IPS-18c (cell line): ENCODE results near the gene PLEKHA8.

Experiments
- H3K4me3 ChIP-seq: 2 replicates; pipeline ENCODE4 v1.7.0; 2013; ENCODE audit warnings: low read depth, mild to moderate bottlenecking, low read length, moderate library complexity; ENCODE audit not compliant: insufficient read depth
- H3K9me3 ChIP-seq: one replicate; pipeline ENCODE4 v1.6.1; 2013; ENCODE audit warnings: mild to moderate bottlenecking, low read length, moderate library complexity; ENCODE audit not compliant: control insufficient read depth, insufficient read depth

PLEKHA8 gene

DNA sequence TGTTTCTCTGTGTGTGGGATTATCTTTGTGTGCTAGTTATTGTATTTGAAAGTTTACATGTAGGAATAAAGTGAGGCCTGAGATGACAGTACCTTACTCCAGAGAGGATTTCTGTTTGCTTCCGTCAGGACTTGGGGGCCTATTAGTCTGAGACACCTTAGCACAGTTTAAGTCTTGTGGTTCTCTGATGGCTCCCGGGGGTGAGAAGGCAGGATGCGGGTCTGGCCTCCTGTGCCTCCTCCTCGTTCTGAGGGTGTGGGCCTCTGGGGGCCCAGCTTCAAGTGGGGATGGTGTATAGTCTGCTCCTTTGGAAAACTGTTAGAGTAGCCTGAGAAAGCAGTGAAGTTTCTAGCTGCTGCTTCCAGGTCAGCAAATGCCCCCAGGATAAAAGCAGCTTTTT lies 119.0 kb downstream of the PLEKHA8 start:
- Histone ChIP-seq H3K4me3 (no peak overlapping the region), H3K9me3 (no peaks in the 10 kb centered on the region)

DNA sequence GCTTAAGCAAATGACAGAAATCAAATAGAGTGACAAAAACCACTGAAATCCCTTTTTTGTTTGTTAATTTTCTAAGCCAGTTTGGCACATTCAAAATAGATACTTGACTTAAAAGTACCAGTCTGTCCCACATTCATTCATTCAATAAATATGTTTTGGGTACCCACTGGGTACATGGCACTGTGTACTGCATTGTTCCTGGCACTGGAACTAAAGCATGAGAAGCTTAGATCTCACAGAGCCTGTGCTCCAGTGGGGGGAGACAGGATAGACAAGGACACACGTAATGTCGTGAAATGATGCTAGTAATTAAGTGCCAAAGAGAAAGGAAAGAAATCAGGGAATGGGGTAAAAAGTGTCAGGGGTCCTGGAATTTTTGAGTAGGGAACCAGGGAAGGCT lies 119.6 kb downstream of the PLEKHA8 start:
- Histone ChIP-seq H3K9me3 (no peaks in the 10 kb centered on the region), H3K4me3 (no peak overlapping the region)

DNA sequence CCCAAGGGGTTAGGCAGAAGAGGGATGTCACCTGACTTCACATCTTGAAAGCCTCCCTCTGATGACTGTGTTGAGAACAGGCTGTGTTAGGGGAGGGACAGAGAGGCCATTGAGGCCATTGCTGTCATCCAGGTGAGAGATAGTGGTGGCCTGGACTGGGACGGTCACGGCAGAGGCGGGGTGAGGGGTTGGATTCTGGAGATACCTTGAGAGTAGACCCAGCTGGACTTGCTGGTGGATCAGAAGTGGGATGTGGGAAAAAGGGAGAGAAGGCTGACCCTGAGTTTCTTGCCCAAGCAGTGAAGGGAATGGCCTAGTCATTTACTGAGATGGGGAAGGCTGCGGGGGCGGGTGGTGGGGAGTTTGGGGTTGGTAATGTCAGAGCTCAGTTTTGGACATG lies 120.2 kb downstream of the PLEKHA8 start:
- no peaks in the 10 kb centered on the region for H3K9me3 ChIP-seq
- no peak overlapping the region for H3K4me3 ChIP-seq

DNA sequence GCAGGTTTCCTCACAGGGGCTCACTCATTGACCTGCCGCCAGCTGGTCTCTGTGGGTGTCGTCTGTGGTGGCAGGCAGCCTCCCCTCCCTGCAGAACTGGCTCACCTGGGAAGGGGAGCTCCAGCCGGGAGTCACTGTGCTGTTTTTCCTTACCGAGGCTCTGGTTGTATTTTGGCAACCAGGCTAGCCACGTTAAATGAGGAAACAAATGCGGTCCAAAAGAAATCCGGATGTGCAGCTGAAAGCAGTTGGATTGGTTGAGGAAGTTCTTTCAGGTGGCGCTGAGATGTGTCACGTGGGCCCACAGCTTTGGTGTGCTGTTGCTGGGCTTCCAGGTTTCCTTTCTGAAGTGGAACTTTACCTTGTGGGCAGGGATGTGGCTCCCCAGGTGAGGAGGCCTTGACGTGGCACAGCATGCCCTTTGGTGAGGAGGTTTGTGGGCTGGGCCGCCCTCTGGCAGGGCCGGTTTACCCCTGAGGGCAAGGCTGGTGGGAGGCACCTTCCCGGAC lies 120.8 kb downstream of the PLEKHA8 start:
- no peaks in the 10 kb centered on the region for H3K9me3 ChIP-seq
- no peak overlapping the region for H3K4me3 ChIP-seq

DNA sequence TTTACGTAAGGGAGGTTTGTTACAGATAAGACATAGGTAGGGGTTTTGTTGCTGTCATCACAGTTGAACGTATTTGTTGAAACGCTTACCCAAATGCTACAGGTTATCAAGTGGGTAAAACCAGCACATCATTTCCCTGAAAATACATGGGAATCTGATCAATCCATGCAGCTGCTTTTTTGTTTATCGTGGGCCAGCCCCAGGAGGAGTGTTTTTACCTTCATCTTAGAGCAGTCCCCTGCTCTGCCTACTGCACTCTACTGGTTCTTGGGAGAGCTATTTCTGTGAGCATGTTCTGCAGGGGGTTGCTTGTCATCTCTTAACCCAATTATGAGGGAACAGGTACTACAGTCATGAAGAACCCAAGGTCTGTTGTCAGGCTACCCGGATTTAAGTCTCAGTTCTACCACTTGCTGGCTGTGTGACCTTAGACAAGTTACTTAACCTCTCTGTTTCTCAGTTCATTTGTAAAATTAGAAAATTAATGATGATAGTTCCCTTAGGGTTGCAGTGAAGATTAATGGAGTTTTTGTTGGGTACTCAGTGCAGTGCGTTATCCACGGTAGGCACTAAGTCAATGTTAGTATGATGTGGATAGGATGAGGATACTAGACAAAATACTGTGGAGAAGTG lies 121.5 kb downstream of the PLEKHA8 start:
- Histone ChIP-seq H3K4me3 (no peak overlapping the region), H3K9me3 (no peaks in the 10 kb centered on the region)

DNA sequence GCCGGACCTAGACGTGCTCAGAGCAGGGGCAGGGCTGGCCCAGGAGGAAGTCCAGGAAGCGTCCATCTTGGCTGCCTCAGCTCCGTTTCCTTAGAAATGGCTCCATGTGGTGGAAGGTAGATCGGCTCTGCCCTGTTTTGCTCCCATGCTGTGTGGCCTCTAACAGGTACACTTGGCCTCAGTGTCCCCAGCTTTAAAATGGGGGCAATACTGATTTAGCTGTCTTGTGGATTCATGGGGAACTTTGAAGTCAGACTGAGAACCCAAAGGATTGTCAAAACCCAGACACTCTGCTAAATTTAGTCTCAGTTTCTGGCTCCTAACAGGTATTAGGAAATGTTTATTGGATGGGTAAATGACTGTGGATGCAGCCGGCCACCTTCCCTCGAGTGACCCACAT lies 122.5 kb downstream of the PLEKHA8 start:
- no peaks in the 10 kb centered on the region for H3K9me3 ChIP-seq
- H3K4me3 ChIP-seq, result no peak overlapping the region

DNA sequence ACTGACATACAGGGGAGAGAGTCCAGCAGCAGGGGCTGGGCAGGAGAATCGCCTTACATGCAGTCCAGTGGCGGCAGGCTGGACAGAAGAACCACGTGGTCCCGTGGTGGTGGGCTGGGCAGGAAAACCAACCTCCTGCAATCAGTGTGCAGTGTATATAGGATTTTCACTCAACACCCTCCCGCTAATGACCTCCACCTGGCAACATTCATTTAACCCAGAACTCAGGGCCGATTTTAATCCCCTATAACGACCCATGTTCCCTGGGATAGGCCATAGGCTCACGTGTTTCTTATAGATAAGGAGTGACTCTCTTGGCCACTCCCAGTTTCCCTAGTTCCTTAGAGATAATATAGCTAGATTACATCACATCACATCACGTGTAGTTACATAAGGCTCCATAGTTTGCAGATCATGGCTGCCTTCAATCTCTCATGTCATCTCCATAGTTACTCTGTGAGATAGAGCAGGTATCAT lies 125.9 kb downstream of the PLEKHA8 start:
- no peak overlapping the region for H3K4me3 ChIP-seq
- no peaks in the 10 kb centered on the region for H3K9me3 ChIP-seq

DNA sequence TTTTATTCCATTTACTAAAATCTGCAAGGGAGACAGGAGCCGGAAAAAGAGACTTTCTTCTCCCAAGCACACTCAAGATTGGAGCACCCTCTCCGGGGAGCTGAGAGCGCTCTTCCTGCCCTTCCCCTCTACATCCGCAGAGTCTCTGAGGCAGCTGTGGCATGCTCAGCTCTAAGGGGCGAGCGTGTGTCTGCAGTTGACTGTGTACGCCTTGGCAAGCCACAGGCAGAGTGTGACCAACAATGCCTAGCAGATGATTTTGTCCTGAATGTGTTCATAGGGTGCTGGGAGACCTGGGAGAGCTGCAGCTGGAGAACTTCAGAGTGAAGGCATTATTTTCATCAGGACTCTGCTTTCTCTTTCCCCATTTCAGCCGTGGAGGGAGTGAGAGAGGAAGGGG lies 127.3 kb downstream of the PLEKHA8 start:
- no peak overlapping the region for H3K4me3 ChIP-seq
- H3K9me3 ChIP-seq, result no peaks in the 10 kb centered on the region

DNA sequence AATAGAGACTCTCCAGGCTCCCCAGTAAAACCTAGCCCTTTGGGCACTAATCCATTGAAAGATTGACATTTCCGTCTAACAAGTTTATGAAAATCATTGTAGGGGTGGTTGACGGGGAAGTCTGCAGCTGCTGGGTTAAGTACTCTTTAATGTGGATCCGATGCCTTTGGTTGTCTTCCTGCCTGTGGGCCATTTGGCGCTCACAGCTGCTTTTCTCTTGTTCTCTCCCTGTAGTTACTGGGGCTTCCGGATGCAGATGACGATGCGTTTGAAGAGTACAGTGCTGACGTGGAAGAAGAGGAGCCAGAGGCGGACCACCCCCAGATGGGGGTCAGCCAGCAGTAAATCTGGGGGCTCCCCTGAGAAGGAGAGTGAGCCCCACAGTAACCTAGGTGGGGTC lies 129.0 kb downstream of the PLEKHA8 start:
- Histone ChIP-seq H3K9me3 (no peaks in the 10 kb centered on the region), H3K4me3 (no peak overlapping the region)

DNA sequence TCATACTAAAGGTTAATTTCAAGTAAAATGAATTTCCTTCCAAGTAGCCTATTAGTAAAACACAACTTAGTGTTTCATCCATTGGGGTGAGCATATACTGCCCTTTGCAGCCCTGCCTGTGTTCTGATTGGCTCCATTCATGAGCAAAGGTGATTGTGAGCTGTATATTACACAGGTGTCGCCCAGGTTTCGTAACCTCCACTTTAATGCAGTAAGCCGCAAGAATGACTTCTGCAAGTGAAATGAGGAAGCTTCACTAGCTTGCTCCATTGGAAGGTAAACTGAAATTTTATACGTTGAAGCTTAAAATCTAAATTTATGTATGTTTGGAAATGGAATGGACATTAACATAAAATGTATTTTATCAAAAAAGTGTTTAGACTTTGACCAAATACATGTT lies 131.0 kb downstream of the PLEKHA8 start:
- H3K4me3 ChIP-seq, result no peak overlapping the region

DNA sequence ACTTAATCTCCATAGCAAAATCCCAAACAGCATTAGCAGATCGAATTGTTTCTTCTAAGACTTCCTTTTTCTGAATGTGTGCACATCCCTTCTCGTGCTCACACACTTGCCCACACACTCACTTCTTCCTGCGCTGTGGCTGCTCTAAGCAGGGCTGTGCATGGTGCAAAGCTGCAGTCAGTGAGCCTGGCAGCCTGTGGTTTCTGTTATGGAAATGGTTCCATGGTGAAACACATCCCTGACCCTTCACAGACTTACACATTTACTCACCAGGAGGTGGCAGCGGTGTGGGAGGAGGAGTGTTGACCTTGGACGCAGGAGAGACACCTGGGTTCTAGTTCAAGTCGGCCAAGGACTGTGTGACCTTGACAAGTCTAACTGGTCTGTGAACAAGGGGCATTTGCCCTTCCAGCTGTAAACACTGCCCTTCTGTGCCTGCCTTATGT lies 131.5 kb downstream of the PLEKHA8 start:
- Histone ChIP-seq H3K4me3 (no peak overlapping the region), H3K9me3 (no peaks in the 10 kb centered on the region)

More for the DNA sequence above, 131.0 kb downstream of the PLEKHA8 start:
- no peaks in the 10 kb centered on the region for H3K9me3 ChIP-seq

DNA sequence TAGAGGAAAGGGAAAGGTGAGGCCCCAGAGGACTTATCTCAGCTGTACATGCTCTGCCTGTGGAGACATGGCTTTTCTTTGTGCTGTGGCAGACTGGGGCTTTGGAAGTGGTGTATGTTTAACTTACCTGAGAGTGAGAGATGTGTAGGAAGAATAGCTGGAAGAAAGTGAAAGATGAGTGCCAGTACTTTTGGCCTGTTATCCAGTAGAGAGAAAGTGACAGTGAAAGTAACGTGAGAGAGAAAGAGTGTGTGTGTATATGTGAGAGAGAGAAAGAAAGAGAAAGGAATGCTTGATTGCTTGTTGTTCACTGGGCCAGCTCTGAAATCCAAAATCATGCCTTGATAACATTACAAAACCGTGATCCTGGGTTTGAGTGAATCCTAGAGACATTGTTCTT lies 132.1 kb downstream of the PLEKHA8 start:
- Histone ChIP-seq H3K4me3 (no peak overlapping the region), H3K9me3 (no peaks in the 10 kb centered on the region)

DNA sequence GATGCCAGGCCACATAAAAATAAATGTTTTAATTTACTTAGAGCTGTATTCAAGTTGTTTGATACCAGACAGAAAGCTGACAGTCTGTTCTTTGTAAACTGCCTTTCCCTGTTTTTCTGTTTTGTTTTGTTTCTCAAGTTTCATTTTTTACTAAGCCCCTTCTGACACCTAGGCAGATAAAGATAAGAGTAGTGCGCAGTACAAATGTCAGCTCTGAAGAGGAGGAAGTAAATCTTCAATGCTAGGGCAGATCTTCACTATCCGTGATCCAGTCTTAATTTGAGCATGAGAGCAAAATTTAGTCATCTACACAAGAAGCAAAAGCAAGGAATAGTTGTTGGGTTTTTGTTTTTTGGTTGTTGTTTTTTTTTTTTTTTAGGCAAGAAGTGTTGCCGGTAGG lies 133.9 kb downstream of the PLEKHA8 start:
- H3K9me3 ChIP-seq, result no peaks in the 10 kb centered on the region
- no peak overlapping the region for H3K4me3 ChIP-seq

DNA sequence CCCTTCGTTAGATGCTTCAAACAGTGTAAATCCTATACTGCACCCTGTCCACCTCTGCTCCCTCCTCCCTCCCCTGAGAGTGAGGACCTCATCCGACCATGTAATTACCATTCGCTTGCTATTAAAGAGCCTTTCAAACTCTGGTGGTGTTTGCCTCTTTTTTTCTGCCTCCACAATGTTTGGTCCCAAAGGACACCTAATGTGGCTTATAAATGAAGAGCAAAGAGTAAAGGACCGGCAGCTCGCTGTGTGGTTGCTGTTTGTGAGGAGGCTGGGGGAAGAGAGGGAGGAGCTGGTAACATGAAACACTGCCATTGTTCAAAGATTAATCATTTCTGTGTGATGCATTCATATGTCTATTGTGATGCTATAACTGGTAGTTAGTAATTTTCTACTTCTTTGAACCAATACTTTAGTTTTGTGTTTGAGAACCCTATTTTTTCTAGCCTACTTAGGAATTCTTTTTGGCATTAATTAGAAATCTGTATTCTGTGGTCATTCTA lies 134.5 kb downstream of the PLEKHA8 start:
- H3K4me3 ChIP-seq, result no peak overlapping the region
- no peaks in the 10 kb centered on the region for H3K9me3 ChIP-seq

DNA sequence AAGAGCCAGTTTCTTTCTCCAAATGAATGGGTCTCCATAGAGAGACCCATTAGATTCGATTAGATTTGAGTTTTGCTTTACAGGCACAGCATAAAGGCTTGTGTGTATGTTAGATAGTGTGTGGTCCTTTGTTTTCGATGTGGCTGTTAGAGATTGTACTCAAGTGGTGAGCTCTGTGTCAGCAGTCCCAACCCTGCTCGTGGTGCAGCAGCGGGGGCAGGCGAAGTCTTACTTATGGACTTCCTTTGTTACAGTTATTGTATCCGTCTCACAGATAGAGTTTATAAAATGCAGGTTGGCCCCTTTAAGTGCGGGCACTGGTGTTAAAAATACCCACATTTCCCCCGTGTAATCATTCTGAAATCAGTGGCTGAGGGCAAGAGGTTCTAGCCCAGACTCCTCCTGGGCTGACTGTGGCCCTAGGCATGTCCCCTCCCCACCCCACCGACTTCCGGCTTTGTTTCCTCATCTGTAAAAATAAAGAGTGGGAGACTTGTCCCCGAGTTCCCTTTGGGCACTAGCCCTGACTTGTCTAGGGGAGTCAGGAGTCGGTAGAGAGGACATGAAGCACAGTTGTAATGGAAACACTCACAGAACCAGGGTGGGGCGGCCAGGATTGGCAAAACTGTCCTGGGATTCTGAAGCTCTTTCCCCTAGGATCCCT lies 135.2 kb downstream of the PLEKHA8 start:
- H3K9me3 ChIP-seq, result no peaks in the 10 kb centered on the region
- no peak overlapping the region for H3K4me3 ChIP-seq

DNA sequence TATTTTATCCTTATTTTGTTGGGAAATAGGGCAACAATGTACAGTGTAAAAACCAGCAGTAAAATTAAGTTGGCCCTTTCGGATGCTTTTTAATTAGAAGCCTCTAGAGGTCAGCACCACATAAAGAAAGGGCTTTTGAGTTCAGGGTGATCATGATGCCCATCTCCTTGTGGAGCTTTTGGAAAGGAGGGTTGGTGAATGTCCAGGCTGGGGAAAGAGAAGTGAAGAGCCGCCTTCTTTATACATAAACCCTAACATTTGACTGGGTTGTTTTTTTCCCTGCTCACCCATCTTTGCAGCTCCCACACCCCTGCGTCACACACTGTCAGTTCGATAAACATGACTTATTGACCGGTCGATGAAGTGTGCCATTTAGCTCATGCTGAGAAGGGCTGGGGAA lies 136.4 kb downstream of the PLEKHA8 start:
- no peak overlapping the region for H3K4me3 ChIP-seq
- no peaks in the 10 kb centered on the region for H3K9me3 ChIP-seq

DNA sequence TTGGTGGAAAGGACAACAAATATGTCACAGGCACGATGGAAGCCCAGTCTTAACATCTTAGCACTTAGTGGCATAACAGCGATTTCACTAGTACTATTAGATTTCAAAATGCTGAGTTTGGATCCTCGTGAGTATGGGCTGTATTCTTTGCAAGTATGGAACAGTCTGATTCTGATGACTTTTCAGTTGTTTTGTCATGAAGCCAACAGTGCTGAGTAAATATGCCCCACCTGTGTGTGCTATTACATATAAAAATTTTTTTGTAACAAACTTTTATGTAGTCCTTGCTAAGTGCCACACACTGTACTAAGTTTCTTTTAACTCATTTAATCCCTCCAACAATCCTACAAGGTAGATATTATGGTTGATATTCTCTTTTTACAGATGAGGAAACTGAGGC lies 137.4 kb downstream of the PLEKHA8 start:
- H3K4me3 ChIP-seq, result no peak overlapping the region
- H3K9me3 ChIP-seq, result no peaks in the 10 kb centered on the region

DNA sequence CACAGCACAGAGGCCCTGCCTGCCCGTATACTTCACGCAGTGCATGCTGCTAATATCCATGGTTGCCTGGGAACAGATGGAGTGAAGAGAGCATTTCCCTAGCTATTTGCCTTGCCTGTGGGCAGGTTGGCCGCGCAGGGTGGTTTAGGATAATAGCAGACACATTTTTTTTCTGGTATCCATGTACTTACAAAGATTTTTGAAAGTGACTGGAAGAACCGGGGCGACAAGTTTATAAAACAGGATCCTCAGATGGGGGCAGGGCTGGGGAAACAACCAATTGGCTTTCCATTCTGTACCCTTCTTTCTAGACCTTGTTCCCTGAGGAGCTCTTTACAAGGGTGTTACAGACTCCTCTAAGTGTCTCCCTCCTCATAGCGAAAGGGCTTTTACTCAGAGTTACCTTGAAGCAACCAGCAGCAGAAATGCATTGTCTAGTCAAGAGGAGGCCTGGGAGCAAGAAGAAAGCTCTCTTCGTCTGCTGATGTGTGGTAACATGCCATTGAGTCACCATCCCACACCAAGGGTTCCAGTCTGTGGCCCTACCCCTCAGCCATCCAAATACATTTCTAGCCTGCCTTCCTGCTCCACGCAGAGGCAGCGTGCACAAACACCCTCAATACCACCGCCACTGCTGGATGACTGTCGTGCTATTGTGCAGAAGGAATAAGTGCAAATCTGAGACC lies 138.1 kb downstream of the PLEKHA8 start:
- Histone ChIP-seq H3K4me3 (no peak overlapping the region), H3K9me3 (no peaks in the 10 kb centered on the region)
